Astrocyte (in vitro differentiated cells and primary cell): ENCODE results near the gene KCNAB1. TPM values are rescaled to one million over a fixed set of nuclear protein-coding genes. Genes with fewer than 3 reads are reported as not detected.

ENCODE experiments used
- DNase-seq: peaks from one replicate; pipeline ENCODE4 v3.0.0-alpha.2; 2010; ENCODE audit warnings: low read depth
- FAIRE-seq: peaks from 2 replicates; lab custom pipeline; 2011; peaks lifted over from hg19 to GRCh38; lab: Jason Lieb, UNC
- H2AFZ ChIP-seq: 2 replicates; pipeline ENCODE4 v1.6.0; 2012; ENCODE audit warnings: low read depth, low read length, inconsistent platforms
- H3K27ac ChIP-seq: 2 replicates; pipeline ENCODE4 v1.5.1; 2011; ENCODE audit warnings: low read depth, low read length, inconsistent platforms
- H3K27me3 ChIP-seq: 2 replicates; pipeline ENCODE4 v1.6.0; 2011; ENCODE audit warnings: low read length, inconsistent platforms; ENCODE audit not compliant: insufficient read depth
- H3K36me3 ChIP-seq: 2 replicates; pipeline ENCODE4 v1.5.1; 2011; ENCODE audit warnings: low read length, inconsistent platforms; ENCODE audit not compliant: insufficient read depth
- H3K4me1 ChIP-seq: 2 replicates; pipeline ENCODE4 v1.5.1; 2011; ENCODE audit warnings: low read length, inconsistent platforms; ENCODE audit not compliant: insufficient read depth
- H3K4me2 ChIP-seq: 2 replicates; pipeline ENCODE4 v1.6.0; 2012; ENCODE audit warnings: low read length, inconsistent platforms
- H3K4me3 ChIP-seq: 2 replicates; pipeline ENCODE4 v1.5.1; 2011; ENCODE audit warnings: low read depth, mild to moderate bottlenecking, low read length, inconsistent platforms; ENCODE audit not compliant: insufficient read depth
- H3K79me2 ChIP-seq: 2 replicates; pipeline ENCODE4 v1.6.0; 2012; ENCODE audit warnings: mild to moderate bottlenecking, low read length, inconsistent platforms; ENCODE audit not compliant: insufficient read depth
- H3K9ac ChIP-seq: 2 replicates; pipeline ENCODE4 v1.6.0; 2012; ENCODE audit warnings: mild to moderate bottlenecking, low read length, inconsistent platforms
- H3K9me3 ChIP-seq: 2 replicates; pipeline ENCODE4 v1.5.1; 2012; ENCODE audit warnings: low read depth, mild to moderate bottlenecking, low read length, inconsistent platforms; ENCODE audit not compliant: insufficient read depth
- H4K20me1 ChIP-seq: 2 replicates; pipeline ENCODE4 v1.6.0; 2012; ENCODE audit warnings: low read length, inconsistent platforms; ENCODE audit not compliant: insufficient read depth
- H3K27ac Mint-ChIP-seq: one replicate; pipeline ENCODE4 v1.8.0; 2021; ENCODE audit warnings: mild to moderate bottlenecking, mixed read lengths; ENCODE audit not compliant: unreplicated experiment
- H3K27me3 Mint-ChIP-seq: one replicate; pipeline ENCODE4 v1.8.0; 2021; ENCODE audit warnings: low read depth, mixed read lengths; ENCODE audit not compliant: unreplicated experiment
- H3K36me3 Mint-ChIP-seq: one replicate; pipeline ENCODE4 v1.8.0; 2021; ENCODE audit warnings: low read depth, mixed read lengths; ENCODE audit not compliant: unreplicated experiment
- H3K4me1 Mint-ChIP-seq: one replicate; pipeline ENCODE4 v1.8.0; 2021; ENCODE audit warnings: low read depth, mixed read lengths; ENCODE audit not compliant: unreplicated experiment
- H3K4me3 Mint-ChIP-seq: one replicate; pipeline ENCODE4 v1.8.0; 2021; ENCODE audit warnings: mild to moderate bottlenecking, moderate library complexity, mixed read lengths; ENCODE audit not compliant: unreplicated experiment
- H3K9me3 Mint-ChIP-seq: one replicate; pipeline ENCODE4 v1.8.0; 2021; ENCODE audit warnings: mild to moderate bottlenecking, mixed read lengths; ENCODE audit not compliant: unreplicated experiment
- CTCF ChIP-seq: IDR thresholded peaks from 2 replicates; pipeline ENCODE4 v1.5.1; 2011; ENCODE audit warnings: low read depth, mild to moderate bottlenecking, inconsistent platforms, low read length, moderate library complexity; ENCODE audit not compliant: insufficient read depth
- EZH2 ChIP-seq: IDR thresholded peaks from 2 replicates; pipeline ENCODE4 v1.6.1; 2012; ENCODE audit warnings: mild to moderate bottlenecking, low read length, inconsistent platforms; ENCODE audit not compliant: insufficient read depth
- total RNA-seq: library from RNA; stranded (reverse); gene quantifications from 2 replicates; pipeline ENCODE4 v1.2.1, GENCODE V29; 2021

Gene KCNAB1
- total RNA-seq, 1 donor from 2014 or later, result 0.30 TPM

DNA sequence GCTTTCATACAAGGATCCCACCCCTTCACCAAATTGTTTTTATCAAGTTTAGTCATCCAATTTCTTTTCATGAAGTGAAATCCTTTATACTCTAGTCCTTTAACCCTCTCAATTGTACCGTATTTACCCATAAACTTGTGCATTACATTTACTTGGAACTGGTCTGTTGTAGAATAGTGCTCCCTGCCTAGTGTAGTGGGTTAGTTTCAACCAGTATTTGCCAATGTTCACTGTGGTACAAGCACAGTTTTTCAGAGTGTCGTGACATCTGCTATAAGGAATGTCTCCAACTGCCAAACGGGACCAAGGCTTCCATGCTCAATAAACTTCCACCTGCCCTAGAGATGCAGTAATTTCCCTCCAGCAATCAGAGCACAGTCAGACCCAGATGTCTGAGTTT is 211.9 kb downstream of the KCNAB1 start:
- peaks cover 6% of the 10 kb centered on the region for H3K27me3 Mint-ChIP-seq
- H3K27ac ChIP-seq, result no peak overlapping the region

GRCh38 chr3:156334841-156335545 is 214.6 kb downstream of the KCNAB1 start:
- no peak overlapping the region for H3K4me2 ChIP-seq
- Mint-ChIP-seq H3K36me3 (no peaks in the 10 kb centered on the region), H3K4me3 (no peak overlapping the region), H3K27me3 (peaks cover 3% of the 10 kb centered on the region), H3K27ac (no peak overlapping the region), H3K4me1 (no peaks in the 10 kb centered on the region), H3K9me3 (no peaks in the 10 kb centered on the region)
- H3K27me3 ChIP-seq, result no peaks in the 10 kb centered on the region
- TF ChIP-seq CTCF (no peak), EZH2 (no peak)
- H3K36me3 ChIP-seq, result no peaks in the 10 kb centered on the region
- no peaks in the 10 kb centered on the region for H3K4me1 ChIP-seq
- no peak overlapping the region for H2AFZ ChIP-seq
- H3K9ac ChIP-seq, result no peak overlapping the region
- no peak overlapping the region for H3K27ac ChIP-seq
- H3K4me3 ChIP-seq, result no peak overlapping the region
- H3K79me2 ChIP-seq, result no peaks in the 10 kb centered on the region
- DNase-seq (no peak), FAIRE-seq (no peak)
- no peaks in the 10 kb centered on the region for H4K20me1 ChIP-seq
- H3K9me3 ChIP-seq, result no peaks in the 10 kb centered on the region

More for the DNA sequence above, 211.9 kb downstream of the KCNAB1 start:
- no peak overlapping the region for H3K4me2 ChIP-seq
- no peak overlapping the region for H3K9ac ChIP-seq
- no peaks in the 10 kb centered on the region for H3K36me3 Mint-ChIP-seq
- H2AFZ ChIP-seq, result no peak overlapping the region
- H3K27ac Mint-ChIP-seq, result no peak overlapping the region
- no peaks in the 10 kb centered on the region for H4K20me1 ChIP-seq
- no peak overlapping the region for H3K4me3 Mint-ChIP-seq
- H3K4me1 Mint-ChIP-seq, result no peaks in the 10 kb centered on the region
- no peaks in the 10 kb centered on the region for H3K4me1 ChIP-seq
- peaks cover 3% of the 10 kb centered on the region for H3K9me3 Mint-ChIP-seq
- no peaks in the 10 kb centered on the region for H3K79me2 ChIP-seq
- FAIRE-seq, result no peak
- no peak for DNase-seq
- no peaks in the 10 kb centered on the region for H3K9me3 ChIP-seq
- TF ChIP-seq CTCF (no peak), EZH2 (no peak)
- H3K36me3 ChIP-seq, result no peaks in the 10 kb centered on the region
- no peaks in the 10 kb centered on the region for H3K27me3 ChIP-seq
- H3K4me3 ChIP-seq, result no peak overlapping the region

- Histone ChIP-seq H4K20me1 (no peaks in the 10 kb centered on the region), H2AFZ (no peak overlapping the region), H3K27ac (no peak overlapping the region), H3K4me2 (no peak overlapping the region), H3K9ac (no peak overlapping the region), H3K36me3 (no peaks in the 10 kb centered on the region), H3K9me3 (no peaks in the 10 kb centered on the region), H3K4me3 (no peak overlapping the region), H3K27me3 (no peaks in the 10 kb centered on the region), H3K4me1 (no peaks in the 10 kb centered on the region), H3K79me2 (no peaks in the 10 kb centered on the region)
- Mint-ChIP-seq H3K27me3 (peaks cover 5% of the 10 kb centered on the region), H3K27ac (no peak overlapping the region), H3K36me3 (no peaks in the 10 kb centered on the region), H3K4me3 (no peak overlapping the region), H3K9me3 (no peaks in the 10 kb centered on the region), H3K4me1 (no peaks in the 10 kb centered on the region)
- TF ChIP-seq EZH2 (no peak), CTCF (no peak)
- DNase-seq, result no peak
- no peak for FAIRE-seq
Observed at GRCh38 chr3:156339491-156339890, 219.1 kb downstream of the KCNAB1 start.
